HL-60 (cell line): ENCODE results near the gene PNPLA6.

ENCODE experiments used
- DNase-seq, 2 experiments: peaks; one replicate each; pipeline ENCODE4 v3.0.0-alpha.2; 2010 to 2020; ENCODE audit warnings: low read depth in 1 of 2, low spot score in 1 of 2
- H3K27ac ChIP-seq: fragments of 250-450 bp; sonication (Bioruptor Pico); replicated peaks from 2 replicates; pipeline ENCODE4 v1.5.1; 2020; ENCODE audit warnings: mild to moderate bottlenecking, moderate library complexity
- H3K27me3 ChIP-seq: fragments of 250-450 bp; sonication (Bioruptor Pico); 2 replicates; pipeline ENCODE4 v1.5.1; 2021; ENCODE audit warnings: mild to moderate bottlenecking, moderate library complexity; ENCODE audit not compliant: insufficient read depth, poor library complexity, severe bottlenecking
- H3K4me3 ChIP-seq: replicated peaks from 2 replicates; pipeline ENCODE4 v1.5.1; 2011; ENCODE audit warnings: mild to moderate bottlenecking, control low read depth, low read length; ENCODE audit not compliant: insufficient read depth
- CTCF ChIP-seq: IDR thresholded peaks from one replicate; pipeline ENCODE4 v1.5.1; 2011; ENCODE audit warnings: low read length, control low read depth, inconsistent platforms; ENCODE audit not compliant: insufficient read depth
- GABPA ChIP-seq: IDR thresholded peaks from 2 replicates; pipeline ENCODE4 v1.6.1; 2012; ENCODE audit warnings: low read depth
- POLR2AphosphoS5 ChIP-seq: IDR thresholded peaks from 2 replicates; pipeline ENCODE4 v1.6.1; 2012; ENCODE audit warnings: low read depth
- REST ChIP-seq: IDR thresholded peaks from 2 replicates; pipeline ENCODE4 v1.6.1; 2012; ENCODE audit warnings: low read depth; ENCODE audit not compliant: insufficient replicate concordance
- SPI1 ChIP-seq: IDR thresholded peaks from 2 replicates; pipeline ENCODE4 v1.6.1; 2012; ENCODE audit warnings: low read depth, mild to moderate bottlenecking, borderline replicate concordance

Gene PNPLA6

GRCh38 chr19:7602240-7602934 is 66.9 kb downstream of the PNPLA6 start:
- Histone ChIP-seq H3K4me3 (no peak overlapping the region), H3K27me3 (peaks cover 10% of the 10 kb centered on the region), H3K27ac (no peak overlapping the region)
- no peak for TF ChIP-seq POLR2AphosphoS5
- no peak for TF ChIP-seq REST
- no peak for TF ChIP-seq GABPA
- no peak for TF ChIP-seq CTCF
- no peak for TF ChIP-seq SPI1
- DNase-seq: no peak

GRCh38 chr19:7602935-7603497 is 67.5 kb downstream of the PNPLA6 start:
- no peak for TF ChIP-seq CTCF
- no peak for TF ChIP-seq POLR2AphosphoS5
- no peak for TF ChIP-seq REST
- no peak for TF ChIP-seq SPI1
- TF ChIP-seq GABPA: no peak
- no peak overlapping the region for H3K27ac ChIP-seq
- H3K4me3 ChIP-seq: no peak overlapping the region
- H3K27me3 ChIP-seq: peaks cover 6% of the 10 kb centered on the region
- no peak for DNase-seq

- TF ChIP-seq CTCF: no peak
- TF ChIP-seq REST: no peak
- no peak for TF ChIP-seq GABPA
- no peak for TF ChIP-seq SPI1
- no peak for TF ChIP-seq POLR2AphosphoS5
- no peak for DNase-seq
- Histone ChIP-seq H3K4me3 (no peak overlapping the region), H3K27ac (no peak overlapping the region), H3K27me3 (peaks cover 6% of the 10 kb centered on the region)
These were observed 68.4 kb downstream of the PNPLA6 start for GRCh38 chr19:7603919-7604318.
